NCI-H2171 treated with DMSO at 0.1 percent for 48 hours (cell line): Measurements from ENCODE around the gene SYT12.

ENCODE experiments used
- DNase-seq: peaks from one replicate; lab custom pipeline; 2025; lab: John Stamatoyannopoulos, UW

SYT12 gene

GRCh38 chr11:67029146-67029545 is 6.2 kb downstream of the SYT12 start:
- no peak for DNase-seq

GRCh38 chr11:67030976-67031375 is 8.0 kb downstream of the SYT12 start:
- no peak for DNase-seq

GRCh38 chr11:67031791-67032561 is 9.0 kb downstream of the SYT12 start:
- DNase-seq: no peak

GRCh38 chr11:67032830-67033551 is 10.1 kb downstream of the SYT12 start:
- no peak for DNase-seq

GRCh38 chr11:67033661-67034166 is 10.8 kb downstream of the SYT12 start:
- no peak for DNase-seq

- DNase-seq: no peak
Observed at GRCh38 chr11:67034350-67034749, 11.4 kb downstream of the SYT12 start.

- DNase-seq: no peak
Observed at GRCh38 chr11:67040147-67040546, 17.2 kb downstream of the SYT12 start.

GRCh38 chr11:67041602-67042001 is 18.7 kb downstream of the SYT12 start:
- no peak for DNase-seq

- no peak for DNase-seq
Observed at GRCh38 chr11:67043572-67044349, 20.8 kb downstream of the SYT12 start.

GRCh38 chr11:67044496-67044895 is 21.6 kb downstream of the SYT12 start:
- no peak for DNase-seq

- DNase-seq: no peak
Observed at GRCh38 chr11:67045314-67045713, 22.4 kb downstream of the SYT12 start.

GRCh38 chr11:67048515-67049130 is 25.7 kb downstream of the SYT12 start:
- DNase-seq: no peak

GRCh38 chr11:67050139-67050538 is 27.2 kb downstream of the SYT12 start:
- DNase-seq: no peak

GRCh38 chr11:67051180-67051893 is 28.4 kb downstream of the SYT12 start:
- no peak for DNase-seq

GRCh38 chr11:67051945-67052488 is 29.1 kb downstream of the SYT12 start:
- no peak for DNase-seq

- no peak for DNase-seq
Observed at GRCh38 chr11:67052891-67053290, 30.0 kb downstream of the SYT12 start.

- DNase-seq: peak; percentile 46
Observed at GRCh38 chr11:67053896-67054329, 31.0 kb downstream of the SYT12 start.

- DNase-seq: no peak
Observed at GRCh38 chr11:67054346-67054835, 31.5 kb downstream of the SYT12 start.

- DNase-seq: peak; percentile 71
Observed at GRCh38 chr11:67054836-67055523, 32.0 kb downstream of the SYT12 start.

GRCh38 chr11:67055812-67056211 is 32.9 kb downstream of the SYT12 start:
- no peak for DNase-seq
